Measurements from ENCODE around the gene PRKCA. TPM values are rescaled to one million over a fixed set of nuclear protein-coding genes. Genes with fewer than 3 reads are reported as not detected.

Gene PRKCA
- total and polyA plus RNA-seq, 9 of the 15 experiments (the other 6 are each of a cell fraction or from before 2014, with no cell fraction given), result 3.2 to 33.0 (median 17.8) TPM

DNA sequence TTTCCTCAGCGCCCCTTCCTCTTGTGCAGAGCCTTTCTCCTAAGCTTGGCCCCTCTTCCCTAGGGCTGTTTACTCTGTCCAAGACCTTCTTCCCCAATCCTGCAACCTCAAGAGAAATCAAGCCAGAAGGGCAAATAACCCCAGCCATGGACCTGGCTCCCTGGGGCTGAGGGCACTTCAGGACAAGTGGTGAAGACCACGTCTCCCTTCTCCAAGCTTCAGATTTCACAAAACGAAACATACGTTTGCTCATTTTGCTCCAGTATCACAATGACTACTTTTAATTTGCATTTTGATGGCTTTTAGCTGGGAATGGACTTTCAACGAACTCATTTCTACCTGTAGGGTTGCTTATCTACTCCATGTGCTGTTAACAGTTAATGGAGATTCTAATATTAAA is 392.7 kb downstream of the PRKCA start:
- no TSS peak for BruUV-seq (replicated peaks)
- Histone ChIP-seq H3K36me3 (ENCODE audit: control insufficient read depth, insufficient read depth, low read length) (peaks cover 29% of the 10 kb centered on the region; the same call in 2 of the 3 replicates), H3K79me2 (ENCODE audit: control insufficient read depth, insufficient read depth, low read length) (no peaks in the 10 kb centered on the region), H3K27me3 (ENCODE audit: control insufficient read depth in 2 of 2, insufficient read depth in 2 of 2, low read length in 2 of 2) (no peaks in the 10 kb centered on the region), H3K4me2 (ENCODE audit: insufficient read depth, low read length) (no peak overlapping the region), H3K9me1 (ENCODE audit: control insufficient read depth, insufficient read depth, low read length) (no peaks in the 10 kb centered on the region), H3K9me3 (replicated peaks; ENCODE audit: control insufficient read depth, insufficient read depth, low read depth, low read length) (peaks cover 5% of the 10 kb centered on the region; the same call in 1 of the 2 replicates), H3K4me1 (replicated peaks in 1 of 2; ENCODE audit: control insufficient read depth in 2 of 2, insufficient read depth in 2 of 2, low read length in 2 of 2) (no peaks in the 10 kb centered on the region), H3K9ac (ENCODE audit: insufficient read depth in 1 of 2, low read depth in 2 of 2, low read length in 2 of 2) (no peak overlapping the region), H3K4me3 (no peak overlapping the region), H3K27ac (ENCODE audit: extremely low read depth, low read depth, low read length) (no peak overlapping the region), H4K20me1 (replicated peaks; ENCODE audit: control insufficient read depth, insufficient read depth, low read length) (no peaks in the 10 kb centered on the region), H2AFZ (ENCODE audit: low read depth, low read length) (no peak overlapping the region)
- DNase-seq (ENCODE audit: extremely low read depth in 1 of 4, low spot score in 3 of 4), result no peak
- TF ChIP-seq SMAD4 (CRISPR knock-in tag; conservative IDR thresholded peaks at IDR 0.05), result no peak
- no peak for TF ChIP-seq MTA3 (IDR thresholded peaks at IDR 0.05; ENCODE audit: borderline replicate concordance)
- TF ChIP-seq KDM2B (CRISPR knock-in tag; IDR thresholded peaks at IDR 0.05), result no peak
- no peak for TF ChIP-seq KLF16 (IDR thresholded peaks at IDR 0.05)
- no peak for TF ChIP-seq POLR2AphosphoS2 (IDR thresholded peaks at IDR 0.05; ENCODE audit: low read length)
- no peak for TF ChIP-seq ZNF311 (CRISPR knock-in tag; IDR thresholded peaks at IDR 0.05)
- in situ Hi-C loops (cut with MboI), result no loop called here
- ChIA-PET POLR2A (no interaction called here), CTCF (ENCODE audit: low intra/inter-chr PET ratio) (no interaction called here)
- 91% methylated on average over 4 of the region's 5 CpGs for WGBS (ENCODE audit: insufficient coverage, low coverage, missing lambda C conversion rate)
- no peak for FAIRE-seq
- no peak for ATAC-seq
- intact Hi-C loops (cut with micrococcal nuclease), result no loop called here

DNA sequence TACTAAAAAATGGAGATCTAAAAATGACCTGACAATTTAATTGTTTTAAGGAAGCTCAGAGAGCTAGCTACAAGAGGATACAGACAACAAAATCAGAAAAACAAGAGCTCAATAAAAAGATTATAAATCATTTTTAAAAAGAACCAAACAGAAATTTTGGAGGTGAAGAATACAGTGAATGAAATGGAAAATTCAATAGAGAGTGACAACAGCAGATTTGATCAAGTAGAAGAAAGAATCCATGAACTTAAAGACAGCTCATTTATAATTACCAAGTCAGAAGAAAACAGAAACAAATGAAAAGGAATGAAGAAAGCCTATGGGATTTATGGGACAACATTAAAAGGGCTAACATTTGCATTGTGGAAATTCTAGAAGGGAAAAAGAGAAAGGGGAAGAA is 395.9 kb downstream of the PRKCA start:
- no peak for TF ChIP-seq HNRNPH1 (optimal IDR thresholded peaks at IDR 0.05; ENCODE audit: low read depth, low read length)
- TF ChIP-seq, protein P1, sequence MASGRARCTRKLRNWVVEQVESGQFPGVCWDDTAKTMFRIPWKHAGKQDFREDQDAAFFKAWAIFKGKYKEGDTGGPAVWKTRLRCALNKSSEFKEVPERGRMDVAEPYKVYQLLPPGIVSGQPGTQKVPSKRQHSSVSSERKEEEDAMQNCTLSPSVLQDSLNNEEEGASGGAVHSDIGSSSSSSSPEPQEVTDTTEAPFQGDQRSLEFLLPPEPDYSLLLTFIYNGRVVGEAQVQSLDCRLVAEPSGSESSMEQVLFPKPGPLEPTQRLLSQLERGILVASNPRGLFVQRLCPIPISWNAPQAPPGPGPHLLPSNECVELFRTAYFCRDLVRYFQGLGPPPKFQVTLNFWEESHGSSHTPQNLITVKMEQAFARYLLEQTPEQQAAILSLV (tag; IDR thresholded peaks at IDR 0.05), result no peak
- TF ChIP-seq, protein P2, sequence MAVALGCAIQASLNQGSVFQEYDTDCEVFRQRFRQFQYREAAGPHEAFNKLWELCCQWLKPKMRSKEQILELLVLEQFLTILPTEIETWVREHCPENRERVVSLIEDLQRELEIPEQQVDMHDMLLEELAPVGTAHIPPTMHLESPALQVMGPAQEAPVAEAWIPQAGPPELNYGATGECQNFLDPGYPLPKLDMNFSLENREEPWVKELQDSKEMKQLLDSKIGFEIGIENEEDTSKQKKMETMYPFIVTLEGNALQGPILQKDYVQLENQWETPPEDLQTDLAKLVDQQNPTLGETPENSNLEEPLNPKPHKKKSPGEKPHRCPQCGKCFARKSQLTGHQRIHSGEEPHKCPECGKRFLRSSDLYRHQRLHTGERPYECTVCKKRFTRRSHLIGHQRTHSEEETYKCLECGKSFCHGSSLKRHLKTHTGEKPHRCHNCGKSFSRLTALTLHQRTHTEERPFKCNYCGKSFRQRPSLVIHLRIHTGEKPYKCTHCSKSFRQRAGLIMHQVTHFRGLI (CRISPR knock-in tag; IDR thresholded peaks at IDR 0.05), result no peak
- TF ChIP-seq GATAD2A (IDR thresholded peaks at IDR 0.05), result no peak
- no peak for TF ChIP-seq THRAP3 (IDR thresholded peaks at IDR 0.05; ENCODE audit: borderline replicate concordance)
- H3K27ac ChIP-seq (ENCODE audit: extremely low read depth, low read depth, low read length), result no peak overlapping the region
- H3K4me1 ChIP-seq (replicated peaks in 1 of 2; ENCODE audit: control insufficient read depth in 2 of 2, insufficient read depth in 2 of 2, low read length in 2 of 2), result no peaks in the 10 kb centered on the region
- no peak overlapping the region for H3K9ac ChIP-seq (ENCODE audit: insufficient read depth in 1 of 2, low read depth in 2 of 2, low read length in 2 of 2)
- no peak for ATAC-seq
- H3K79me2 ChIP-seq (ENCODE audit: control insufficient read depth, insufficient read depth, low read length), result no peaks in the 10 kb centered on the region
- peaks cover 18% of the 10 kb centered on the region; the same call in 2 of the 3 replicates for H3K36me3 ChIP-seq (ENCODE audit: control insufficient read depth, insufficient read depth, low read length)
- in situ Hi-C loops (cut with MboI) (no loop called here), intact Hi-C loops (cut with micrococcal nuclease) (no loop called here)
- H2AFZ ChIP-seq (ENCODE audit: low read depth, low read length), result no peak overlapping the region
- ChIA-PET POLR2A (interaction anchor here (0.7 kb wide), 2 partner anchors 158 to 254 kb away, joined by 3 read pairs; no protein-coding TSS in a partner anchor), CTCF (ENCODE audit: low intra/inter-chr PET ratio) (no interaction called here)
- H3K4me3 ChIP-seq, result no peak overlapping the region
- no peaks in the 10 kb centered on the region for H3K9me1 ChIP-seq (ENCODE audit: control insufficient read depth, insufficient read depth, low read length)
- H3K4me2 ChIP-seq (ENCODE audit: insufficient read depth, low read length), result no peak overlapping the region
- no peaks in the 10 kb centered on the region for H4K20me1 ChIP-seq (replicated peaks; ENCODE audit: control insufficient read depth, insufficient read depth, low read length)
- no peaks in the 10 kb centered on the region for H3K27me3 ChIP-seq (ENCODE audit: control insufficient read depth in 2 of 2, insufficient read depth in 2 of 2, low read length in 2 of 2)
- DNase-seq (ENCODE audit: extremely low read depth in 1 of 4, low spot score in 3 of 4), result no peak
- H3K9me3 ChIP-seq (replicated peaks; ENCODE audit: control insufficient read depth, insufficient read depth, low read depth, low read length), result peaks cover 5% of the 10 kb centered on the region; the same call in 1 of the 2 replicates
- FAIRE-seq, result no peak
- no TSS peak for BruUV-seq (replicated peaks)

All from K562 (cell line).